Heart right ventricle (tissue), 16 donors: ENCODE data around the gene PRKCE. TPM values are rescaled to one million over a fixed set of nuclear protein-coding genes. Genes with fewer than 3 reads are reported as not detected.

ENCODE experiments used
- ATAC-seq, 8 donors: fragments of 200-7000 bp; cut with Tn5 transposase; one replicate each; pipeline ENCODE4 v1.9.1; 2020; ENCODE audit warnings: mild to moderate bottlenecking in 8 of 8, moderate library complexity in 8 of 8, moderate number of reproducible peaks in 1 of 8
- DNase-seq, 2 donors: peaks; one replicate each; pipeline ENCODE4 v3.0.0-alpha.2; 2020
- H3K27ac ChIP-seq, 10 donors: fragments of 200-600 bp; sonication (generic) in 2 of 10; one replicate each; pipeline versions ENCODE4 v1.5.0 to v1.8.0; 2020 to 2022; ENCODE audit warnings: mild to moderate bottlenecking in 3 of 10
- H3K27me3 ChIP-seq, 7 donors: fragments of 200-600 bp; one replicate each; pipeline ENCODE4 v1.8.0; 2021 to 2022; ENCODE audit warnings: mild to moderate bottlenecking in 2 of 7
- H3K36me3 ChIP-seq, 9 donors: fragments of 200-600 bp; sonication (generic) in 1 of 9; one replicate each; pipeline versions ENCODE4 v1.5.0 to v1.8.0; 2020 to 2022; ENCODE audit warnings: mild to moderate bottlenecking in 2 of 9
- H3K4me1 ChIP-seq, 9 donors: fragments of 200-600 bp; sonication (generic) in 1 of 9; one replicate each; pipeline versions ENCODE4 v1.5.0 to v1.8.0; 2020 to 2022; ENCODE audit warnings: mild to moderate bottlenecking in 4 of 9
- H3K4me3 ChIP-seq, 10 donors: fragments of 200-600 bp; sonication (generic) in 2 of 10; one replicate each; pipeline versions ENCODE4 v1.5.0 to v1.8.0; 2020 to 2022; ENCODE audit warnings: mild to moderate bottlenecking in 7 of 10, moderate library complexity in 2 of 10
- H3K9me3 ChIP-seq, 11 donors: fragments of 200-600 bp in 10 of 11; sonication (generic) in 2 of 11; one replicate each; pipeline versions ENCODE4 v1.5.0 to v1.8.0; 2013 to 2022; ENCODE audit warnings: mild to moderate bottlenecking in 2 of 11, control low read depth in 1 of 11, moderate library complexity in 1 of 11
- WGBS, 2 donors: extraction: QIAGEN DNeasy Blood & Tissue Kit; methylation state at CpG; one replicate each; pipeline ENCODE4 v1.1.7; 2013; ENCODE audit warnings: inconsistent platforms in 1 of 2; 5-methylcytosine and 5-hydroxymethylcytosine counted together
- intact Hi-C, 10 donors: fragments of 100-400 bp; cut with DNase I; formaldehyde crosslinking; loops; one replicate each; pipeline versions ENCODE4 v1.11.1 to v1.14.2; 2022
- polyA plus RNA-seq, 2 donors: library from polyadenylated mRNA; stranded (reverse); fragments of 200-250 nt; gene quantifications; one replicate each; pipeline ENCODE4 v1.2.3, GENCODE V29; 2013
- total RNA-seq, 10 donors: library from RNA; stranded (reverse); fragmentation: NEBNext Ultra II Directional in 3 of 10; extraction: Animal tissue kit (Norgen Biotek cat#: 25700) in 3 of 10; gene quantifications; one replicate each; pipeline versions ENCODE4 v1.2.1 to v1.2.4, GENCODE V29; 2021 to 2023
- TF ChIP-seq, protein P1 (sequence below), 9 donors: fragments of 200-600 bp; sonication (generic) in 2 of 9; IDR thresholded peaks; one replicate each; pipeline versions ENCODE4 v1.5.0 to v1.8.0; 2021 to 2022; ENCODE audit warnings: antibody characterized with exemption in 9 of 9, mild to moderate bottlenecking in 5 of 9, moderate library complexity in 1 of 9
- donor health status: Arrhythmogenic right ventricular cardiomyopathy.
- donor health status: ischemic (EF 13 %, LVEDD 7.1; RV severe dilation, severe dysfunction).
- donor health status: healthy with polysubstance abuse.
- donor health status: DM: no; HTN: yes; CAD: no.
- donor health status: DM: no; HTN: no; CAD: no.
- donor health status: ischemic (EF 25% LVEDD 6.9; RV normal size, moderate dysfunction).
- donor health status: ischemic (EF 25% LVEDD 5.7; RV mildly dilated, moderate dysfunction).
- donor health status: healthy.
- donor health status: DM: yes; HTN: yes; CAD: no.
- donor health status: Ischemic cardiomyopathy.
- donor health status: ischemic (EF 35%, LVEDD 5.7; RV mildly dilated, moderate dysfunction).
- donor health status: nonischemic (EF 11% LVEDD 7.7; RV severe dilation, severe dysfunction).
- donor health status: DM: yes; HTN: yes; CAD: no.
- donor health status: PGD.
- donor health status: ischemic (EF 29% LVEDD 5.4; RV normal size, mild dysfunction).
- donor health status: nonischemic (EF 23%, LVEDD 6.1; RV moderate dilation, normal function).

Gene PRKCE
- total and polyA plus RNA-seq, 12 donors, result 3.7 to 22.7 (median 16.7) TPM

- H3K4me3 ChIP-seq, result no peak overlapping the region
- ATAC-seq (no peak), DNase-seq (no peak)
- intact Hi-C loops, result no loop called here
- H3K4me1 ChIP-seq, result peaks cover 0 to 11% (median 0%) of the 10 kb centered on the region in 9 donors
- TF ChIP-seq, protein P1, sequence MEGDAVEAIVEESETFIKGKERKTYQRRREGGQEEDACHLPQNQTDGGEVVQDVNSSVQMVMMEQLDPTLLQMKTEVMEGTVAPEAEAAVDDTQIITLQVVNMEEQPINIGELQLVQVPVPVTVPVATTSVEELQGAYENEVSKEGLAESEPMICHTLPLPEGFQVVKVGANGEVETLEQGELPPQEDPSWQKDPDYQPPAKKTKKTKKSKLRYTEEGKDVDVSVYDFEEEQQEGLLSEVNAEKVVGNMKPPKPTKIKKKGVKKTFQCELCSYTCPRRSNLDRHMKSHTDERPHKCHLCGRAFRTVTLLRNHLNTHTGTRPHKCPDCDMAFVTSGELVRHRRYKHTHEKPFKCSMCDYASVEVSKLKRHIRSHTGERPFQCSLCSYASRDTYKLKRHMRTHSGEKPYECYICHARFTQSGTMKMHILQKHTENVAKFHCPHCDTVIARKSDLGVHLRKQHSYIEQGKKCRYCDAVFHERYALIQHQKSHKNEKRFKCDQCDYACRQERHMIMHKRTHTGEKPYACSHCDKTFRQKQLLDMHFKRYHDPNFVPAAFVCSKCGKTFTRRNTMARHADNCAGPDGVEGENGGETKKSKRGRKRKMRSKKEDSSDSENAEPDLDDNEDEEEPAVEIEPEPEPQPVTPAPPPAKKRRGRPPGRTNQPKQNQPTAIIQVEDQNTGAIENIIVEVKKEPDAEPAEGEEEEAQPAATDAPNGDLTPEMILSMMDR (IDR thresholded peaks at IDR 0.05), result no peak
- H3K9me3 ChIP-seq, result no peaks in the 10 kb centered on the region
- WGBS, 2 donors, result 88 to 93% methylated on average over 1 of the region's 1 CpG
- H3K27me3 ChIP-seq, result no peaks in the 10 kb centered on the region
- H3K36me3 ChIP-seq, result no peaks in the 10 kb centered on the region
- no peak overlapping the region for H3K27ac ChIP-seq
Measured at GRCh38 chr2:45954233-45954850, 302.9 kb downstream of the PRKCE start.

- no peak for DNase-seq
- Histone ChIP-seq H3K9me3 (no peaks in the 10 kb centered on the region), H3K27me3 (no peaks in the 10 kb centered on the region), H3K4me1 (peaks cover 4 to 24% (median 20%) of the 10 kb centered on the region in 9 donors), H3K36me3 (no peaks in the 10 kb centered on the region), H3K27ac (no peak overlapping the region), H3K4me3 (no peak overlapping the region)
- intact Hi-C loops, result no loop called here
- WGBS, 2 donors, result 98 to 100% methylated on average over 4 of the region's 4 CpGs
- TF ChIP-seq, protein P1 (IDR thresholded peaks at IDR 0.05), result no peak
- no peak for ATAC-seq
Measured at GRCh38 chr2:45957533-45958227, 306.2 kb downstream of the PRKCE start.

DNA sequence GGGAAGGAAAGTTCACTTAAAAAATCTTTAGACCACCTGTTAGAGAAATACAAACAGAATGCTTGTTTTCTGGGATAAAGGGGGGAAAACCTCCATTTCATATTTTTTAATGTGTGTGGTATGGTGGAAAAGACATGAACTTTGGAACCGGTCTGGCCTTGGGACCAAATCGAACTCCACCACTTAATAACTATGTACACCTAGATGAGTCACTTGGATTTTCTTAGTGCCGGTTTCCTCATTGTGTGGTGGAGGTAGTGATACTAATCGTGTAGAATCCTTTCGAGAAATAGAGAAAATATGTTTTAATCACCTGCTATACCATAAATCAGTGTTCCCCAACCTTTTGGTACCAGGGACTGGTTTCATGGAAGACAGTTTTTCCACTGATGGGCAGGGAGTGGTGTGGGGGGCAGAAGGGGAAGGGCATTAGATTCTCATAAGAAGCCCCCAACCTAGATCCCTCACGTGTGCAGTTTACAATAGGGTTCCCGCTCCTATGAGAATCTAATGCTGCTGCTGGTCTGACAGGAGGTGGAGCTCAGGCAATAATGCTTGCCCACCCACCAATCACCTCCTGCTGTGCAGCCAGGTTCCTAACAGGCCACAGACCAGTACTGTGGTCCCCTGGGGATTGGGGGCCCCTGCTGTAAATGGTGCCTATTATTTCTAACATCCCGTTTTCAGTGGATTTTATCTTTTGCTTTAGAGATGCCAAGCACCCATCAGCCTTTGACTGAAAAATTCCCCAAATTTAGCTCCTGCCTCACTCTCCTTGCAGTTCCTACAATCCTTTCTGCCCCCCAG, 308.8 kb downstream of the PRKCE start:
- intact Hi-C loops, result no loop called here
- Histone ChIP-seq H3K27ac (no peak overlapping the region), H3K4me1 (peaks cover 6 to 46% (median 42%) of the 10 kb centered on the region in 9 donors), H3K4me3 (no peak overlapping the region), H3K36me3 (no peaks in the 10 kb centered on the region), H3K9me3 (no peaks in the 10 kb centered on the region), H3K27me3 (no peaks in the 10 kb centered on the region)
- DNase-seq (no peak), ATAC-seq (no peak)
- WGBS, 2 donors, result 92 to 95% methylated on average over 8 of the region's 8 CpGs
- TF ChIP-seq, protein P1 (IDR thresholded peaks at IDR 0.05), result no peak

- peak overlapping the region in 8 of 10 donors; percentile 23 to 59 (median 28) for H3K27ac ChIP-seq
- peak; percentile 32 to 81 (median 78) for ATAC-seq
- WGBS, 2 donors, result 19 to 21% methylated on average over 7 of the region's 7 CpGs
- H3K27me3 ChIP-seq, result no peaks in the 10 kb centered on the region
- H3K36me3 ChIP-seq, result no peaks in the 10 kb centered on the region
- intact Hi-C loops, result no loop called here
- peaks cover 6 to 58% (median 47%) of the 10 kb centered on the region in 9 donors for H3K4me1 ChIP-seq
- no peaks in the 10 kb centered on the region for H3K9me3 ChIP-seq
- DNase-seq, result peak; percentile 76 to 78
- no peak overlapping the region for H3K4me3 ChIP-seq
- TF ChIP-seq, protein P1 (IDR thresholded peaks at IDR 0.05), result no peak
Measured at GRCh38 chr2:45962177-45962921, 310.9 kb downstream of the PRKCE start.
